ENCODE measurements around the gene AXIN1.
A peak's percentile ranks its signal among the peaks of the same experiment; 100 is the strongest.

Gene AXIN1

DNA sequence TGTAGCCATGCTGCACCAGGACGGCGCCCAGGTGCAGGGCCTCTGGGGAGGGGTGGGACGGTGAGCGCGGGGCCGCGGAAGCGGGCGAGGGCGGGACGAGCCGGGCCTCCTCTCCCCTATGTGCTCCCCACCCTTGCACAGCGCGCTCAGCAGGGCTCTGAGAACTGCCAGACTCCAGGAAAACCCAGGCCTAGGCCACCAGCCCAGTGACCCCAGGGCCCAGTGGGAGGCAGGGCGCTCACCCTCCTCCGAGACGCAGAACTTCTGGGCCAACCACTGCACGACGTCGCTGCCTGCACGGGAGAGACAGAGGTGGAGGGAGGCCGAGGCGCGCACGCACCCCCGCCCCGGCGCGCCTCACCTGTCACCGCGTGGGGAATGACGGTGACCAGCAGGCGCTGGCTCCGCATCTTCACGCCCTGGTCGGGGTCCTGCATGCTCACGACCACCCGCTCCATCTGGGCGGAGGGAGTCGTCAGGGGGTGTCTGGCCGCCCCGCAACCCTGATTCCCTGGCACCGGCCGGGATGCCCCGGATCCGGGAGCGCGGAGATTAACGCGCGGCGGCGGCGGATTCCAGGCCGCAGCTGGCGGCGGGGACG, 77.4 kb downstream of the AXIN1 start:
- TF ChIP-seq TAF1 (IDR thresholded peaks at IDR 0.05; ENCODE audit: low read depth) (no peak), ZBTB7A (IDR thresholded peaks at IDR 0.05; ENCODE audit: low read depth) (0 out of 2 replicates have a peak, but pooled peaks have one; percentile 39), CEBPB (IDR thresholded peaks at IDR 0.05) (no peak), MAX (IDR thresholded peaks at IDR 0.05) (peak; percentile 91)

- TF ChIP-seq MAX (IDR thresholded peaks at IDR 0.05) = 0 out of 2 replicates have a peak, but pooled peaks have one; percentile 18
- TF ChIP-seq CREB1 (IDR thresholded peaks at IDR 0.05; ENCODE audit: low read depth) = no peak
- TF ChIP-seq USF1 (IDR thresholded peaks at IDR 0.05) = no peak
- no peak for TF ChIP-seq YY1 (IDR thresholded peaks at IDR 0.05; ENCODE audit: low read depth)
- TF ChIP-seq CEBPB (IDR thresholded peaks at IDR 0.05) = no peak
- no peak for TF ChIP-seq EP300 (IDR thresholded peaks at IDR 0.05; ENCODE audit: borderline replicate concordance)
- TF ChIP-seq RAD21 (IDR thresholded peaks at IDR 0.05; ENCODE audit: low read depth) = no peak
- TF ChIP-seq TAF1 (IDR thresholded peaks at IDR 0.05; ENCODE audit: low read depth) = no peak; the same call in 1 of the 2 replicates
- TF ChIP-seq ZBTB7A (IDR thresholded peaks at IDR 0.05; ENCODE audit: low read depth) = peak; percentile 84
- TF ChIP-seq TCF12 (IDR thresholded peaks at IDR 0.05; ENCODE audit: low read depth) = no peak
- TF ChIP-seq, protein P1, sequence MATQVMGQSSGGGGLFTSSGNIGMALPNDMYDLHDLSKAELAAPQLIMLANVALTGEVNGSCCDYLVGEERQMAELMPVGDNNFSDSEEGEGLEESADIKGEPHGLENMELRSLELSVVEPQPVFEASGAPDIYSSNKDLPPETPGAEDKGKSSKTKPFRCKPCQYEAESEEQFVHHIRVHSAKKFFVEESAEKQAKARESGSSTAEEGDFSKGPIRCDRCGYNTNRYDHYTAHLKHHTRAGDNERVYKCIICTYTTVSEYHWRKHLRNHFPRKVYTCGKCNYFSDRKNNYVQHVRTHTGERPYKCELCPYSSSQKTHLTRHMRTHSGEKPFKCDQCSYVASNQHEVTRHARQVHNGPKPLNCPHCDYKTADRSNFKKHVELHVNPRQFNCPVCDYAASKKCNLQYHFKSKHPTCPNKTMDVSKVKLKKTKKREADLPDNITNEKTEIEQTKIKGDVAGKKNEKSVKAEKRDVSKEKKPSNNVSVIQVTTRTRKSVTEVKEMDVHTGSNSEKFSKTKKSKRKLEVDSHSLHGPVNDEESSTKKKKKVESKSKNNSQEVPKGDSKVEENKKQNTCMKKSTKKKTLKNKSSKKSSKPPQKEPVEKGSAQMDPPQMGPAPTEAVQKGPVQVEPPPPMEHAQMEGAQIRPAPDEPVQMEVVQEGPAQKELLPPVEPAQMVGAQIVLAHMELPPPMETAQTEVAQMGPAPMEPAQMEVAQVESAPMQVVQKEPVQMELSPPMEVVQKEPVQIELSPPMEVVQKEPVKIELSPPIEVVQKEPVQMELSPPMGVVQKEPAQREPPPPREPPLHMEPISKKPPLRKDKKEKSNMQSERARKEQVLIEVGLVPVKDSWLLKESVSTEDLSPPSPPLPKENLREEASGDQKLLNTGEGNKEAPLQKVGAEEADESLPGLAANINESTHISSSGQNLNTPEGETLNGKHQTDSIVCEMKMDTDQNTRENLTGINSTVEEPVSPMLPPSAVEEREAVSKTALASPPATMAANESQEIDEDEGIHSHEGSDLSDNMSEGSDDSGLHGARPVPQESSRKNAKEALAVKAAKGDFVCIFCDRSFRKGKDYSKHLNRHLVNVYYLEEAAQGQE (IDR thresholded peaks at IDR 0.05; ENCODE audit: low read depth) = no peak
- no peak for TF ChIP-seq FOXM1 (IDR thresholded peaks at IDR 0.05; ENCODE audit: borderline replicate concordance, low read depth)
- TF ChIP-seq NFIC (IDR thresholded peaks at IDR 0.05) = no peak
These were observed 78.7 kb downstream of the AXIN1 start for GRCh38 chr16:273547-274421.

DNA sequence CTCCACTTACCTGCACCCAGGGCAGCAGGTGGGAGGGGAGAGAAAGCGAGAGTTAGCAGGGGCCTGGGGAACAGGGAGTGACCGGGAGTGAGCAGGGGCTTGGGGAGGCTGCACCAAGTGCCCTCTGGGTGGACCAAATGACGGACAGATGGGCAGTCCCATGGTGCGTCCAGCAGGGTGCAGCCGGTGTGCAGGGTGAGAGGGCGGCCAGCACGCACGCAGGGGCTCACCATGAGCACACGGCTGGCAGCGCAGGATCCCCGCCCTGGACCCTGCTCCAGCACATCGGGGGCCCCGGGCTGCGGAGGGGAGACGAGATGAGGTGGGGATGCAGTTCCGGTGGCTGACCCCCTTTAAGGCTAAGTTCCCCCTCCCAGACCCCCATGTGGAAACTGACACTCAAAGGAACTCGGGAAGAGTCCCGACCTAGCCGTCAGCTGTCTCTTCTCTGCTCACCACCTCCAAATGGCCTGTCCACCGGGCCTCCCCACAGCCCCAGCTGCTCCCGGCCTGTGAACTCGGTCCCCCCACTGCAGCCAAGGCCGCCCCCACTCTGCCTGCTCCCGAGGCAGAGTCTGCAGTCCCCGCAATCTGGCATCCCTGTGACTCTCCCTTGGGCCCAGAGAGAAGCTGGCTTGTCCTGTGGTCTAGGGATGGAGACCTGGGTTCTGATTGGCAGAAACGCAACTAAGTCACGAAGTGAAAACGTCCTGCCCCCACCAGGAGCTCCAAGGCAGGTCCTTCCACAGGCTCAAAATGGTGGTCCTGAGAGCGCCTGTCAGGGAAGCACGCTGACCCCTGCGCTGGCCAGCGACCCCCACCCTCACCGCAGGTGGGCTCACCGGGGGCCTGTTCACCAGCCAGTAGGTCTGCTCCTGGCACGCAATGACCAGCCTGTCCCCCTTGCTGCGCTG, 79.6 kb downstream of the AXIN1 start:
- TF ChIP-seq FOXM1 (IDR thresholded peaks at IDR 0.05; ENCODE audit: borderline replicate concordance, low read depth) (no peak), TAF1 (IDR thresholded peaks at IDR 0.05; ENCODE audit: low read depth) (no peak), ZBTB7A (IDR thresholded peaks at IDR 0.05; ENCODE audit: low read depth) (no peak), YY1 (IDR thresholded peaks at IDR 0.05; ENCODE audit: low read depth) (no peak), TCF12 (IDR thresholded peaks at IDR 0.05; ENCODE audit: low read depth) (no peak), CEBPB (IDR thresholded peaks at IDR 0.05) (no peak), USF1 (IDR thresholded peaks at IDR 0.05) (no peak), EP300 (IDR thresholded peaks at IDR 0.05; ENCODE audit: borderline replicate concordance) (no peak), MAX (IDR thresholded peaks at IDR 0.05) (no peak), TEAD4 (IDR thresholded peaks at IDR 0.05) (no peak), EGR1 (IDR thresholded peaks at IDR 0.05) (no peak), NFIC (IDR thresholded peaks at IDR 0.05) (no peak), RAD21 (IDR thresholded peaks at IDR 0.05; ENCODE audit: low read depth) (no peak)
- TF ChIP-seq, protein P1 (IDR thresholded peaks at IDR 0.05; ENCODE audit: low read depth) = no peak

- TF ChIP-seq NFIC (IDR thresholded peaks at IDR 0.05) (no peak), CEBPB (IDR thresholded peaks at IDR 0.05) (no peak)
These were observed 81.9 kb downstream of the AXIN1 start for GRCh38 chr16:270381-271255.

All from Ishikawa (cell line).